HG03095 (cell line): ENCODE data around the gene MEGF10.
"Not testable (repeated sequence)": the region's sequence is repeated elsewhere in the genome, so short reads cannot be mapped to it uniquely, and the experiment has no call there.

Experiments used
- ATAC-seq: cut with Tn5 transposase; IDR thresholded peaks from one replicate; pipeline ENCODE4 v1.9.1; 2021; ENCODE audit warnings: moderate library complexity; ENCODE audit not compliant: unreplicated experiment

The MEGF10 gene

GRCh38 chr5:127290019-127290945, at the start of gene MEGF10:
MEGF10 (plus strand) TSS chr5:127290796; CDS start chr5:127331309, 40,513 bp downstream.
- no peak for ATAC-seq

GRCh38 chr5:127243011-127243410, 47.6 kb upstream of the MEGF10 start:
- ATAC-seq, result no peak

GRCh38 chr5:127254729-127255284, 35.8 kb upstream of the MEGF10 start:
- no peak for ATAC-seq

- ATAC-seq, result no peak
These were observed 33.6 kb upstream of the MEGF10 start for GRCh38 chr5:127256886-127257597.

- no peak for ATAC-seq
These were observed 29.9 kb upstream of the MEGF10 start for GRCh38 chr5:127260686-127261085.

- not testable (repeated sequence) for ATAC-seq
These were observed 25.1 kb upstream of the MEGF10 start for GRCh38 chr5:127265473-127265872.

- not testable (repeated sequence) for ATAC-seq
These were observed 22.3 kb upstream of the MEGF10 start for GRCh38 chr5:127268342-127268741.

GRCh38 chr5:127270713-127271112, 19.9 kb upstream of the MEGF10 start:
- not testable (repeated sequence) for ATAC-seq

GRCh38 chr5:127275641-127276193, 14.9 kb upstream of the MEGF10 start:
- no peak for ATAC-seq

GRCh38 chr5:127280491-127281220, 9.9 kb upstream of the MEGF10 start:
- no peak for ATAC-seq

- ATAC-seq, result no peak
These were observed 9.0 kb upstream of the MEGF10 start for GRCh38 chr5:127281609-127282008.

- ATAC-seq, result no peak
These were observed 1.9 kb upstream of the MEGF10 start for GRCh38 chr5:127288676-127289075.

GRCh38 chr5:127290946-127291693, 524 bp downstream of the MEGF10 start:
- no peak for ATAC-seq

- no peak for ATAC-seq
These were observed 1.6 kb downstream of the MEGF10 start for GRCh38 chr5:127292030-127292735.

GRCh38 chr5:127293373-127293772, 2.8 kb downstream of the MEGF10 start:
- ATAC-seq, result no peak

GRCh38 chr5:127294829-127295228, 4.2 kb downstream of the MEGF10 start:
- no peak for ATAC-seq

- no peak for ATAC-seq
These were observed 4.9 kb downstream of the MEGF10 start for GRCh38 chr5:127295454-127295853.

GRCh38 chr5:127296321-127296720, 5.7 kb downstream of the MEGF10 start:
- no peak for ATAC-seq

GRCh38 chr5:127296894-127297293, 6.3 kb downstream of the MEGF10 start:
- ATAC-seq, result not testable (repeated sequence)
